Measurements from ENCODE around the gene PHOSPHO1.
A peak's percentile ranks its signal among the peaks of the same experiment; 100 is the strongest.

- TF ChIP-seq SPI1 (IDR thresholded peaks at IDR 0.05; ENCODE audit: borderline replicate concordance, low read depth) (peak; percentile 27; the same call in 1 of the 2 replicates), CTCF (IDR thresholded peaks at IDR 0.05; ENCODE audit: insufficient read depth, low read length) (no peak)
Observed at GRCh38 chr17:49191917-49192741, 38.5 kb downstream of the PHOSPHO1 start.
